ENCODE data around the gene PAX3. TPM values are rescaled to one million over a fixed set of nuclear protein-coding genes. Genes with fewer than 3 reads are reported as not detected.

PAX3 gene
- total RNA-seq, 1 donor from 2014 or later = 4.6 TPM

- Histone ChIP-seq H3K79me2 (ENCODE audit: low read depth) (no peaks in the 10 kb centered on the region), H3K27ac (no peak overlapping the region), H3K9me3 (ENCODE audit: low read depth) (no peaks in the 10 kb centered on the region), H3K9ac (no peak overlapping the region), H3K27me3 (peaks cover 16% of the 10 kb centered on the region), H3K4me3 (no peak overlapping the region), H3F3A (ENCODE audit: low read depth) (no peaks in the 10 kb centered on the region), H3K36me3 (no peaks in the 10 kb centered on the region), H3K4me2 (no peak overlapping the region), H4K20me1 (ENCODE audit: low read depth) (no peaks in the 10 kb centered on the region), H2AFZ (replicated peaks) (no peak overlapping the region), H3K4me1 (no peaks in the 10 kb centered on the region)
- no peak overlapping the region for H3K4me3 Mint-ChIP-seq
- DNase-seq (ENCODE audit: low spot score) = no peak
- H3K27ac Mint-ChIP-seq = no peak overlapping the region
- no peaks in the 10 kb centered on the region for H3K4me1 Mint-ChIP-seq
- H3K36me3 Mint-ChIP-seq = peaks cover 4% of the 10 kb centered on the region
- H3K9me3 Mint-ChIP-seq = peaks cover 23% of the 10 kb centered on the region
- no peak for TF ChIP-seq CTCF (IDR thresholded peaks at IDR 0.05)
- no peak for TF ChIP-seq EZH2 (IDR thresholded peaks at IDR 0.05)
- TF ChIP-seq EZH2phosphoT487 (IDR thresholded peaks at IDR 0.05) = no peak
- no peaks in the 10 kb centered on the region for H3K27me3 Mint-ChIP-seq (ENCODE audit: insufficient read depth, low read depth)
These were observed 38.1 kb upstream of the PAX3 start for GRCh38 chr2:222336931-222337330.

GRCh38 chr2:222336442-222336841 is 37.6 kb upstream of the PAX3 start:
- Histone ChIP-seq H3K9ac (no peak overlapping the region), H3K4me3 (no peak overlapping the region), H3F3A (ENCODE audit: low read depth) (no peaks in the 10 kb centered on the region), H4K20me1 (ENCODE audit: low read depth) (no peaks in the 10 kb centered on the region), H3K36me3 (no peaks in the 10 kb centered on the region), H3K27ac (no peak overlapping the region), H3K9me3 (ENCODE audit: low read depth) (no peaks in the 10 kb centered on the region), H3K27me3 (peaks cover 16% of the 10 kb centered on the region), H3K4me1 (no peaks in the 10 kb centered on the region), H2AFZ (replicated peaks) (no peak overlapping the region), H3K79me2 (ENCODE audit: low read depth) (no peaks in the 10 kb centered on the region), H3K4me2 (no peak overlapping the region)
- Mint-ChIP-seq H3K27me3 (ENCODE audit: insufficient read depth, low read depth) (no peaks in the 10 kb centered on the region), H3K4me3 (no peak overlapping the region), H3K4me1 (no peaks in the 10 kb centered on the region), H3K27ac (no peak overlapping the region), H3K9me3 (peaks cover 25% of the 10 kb centered on the region), H3K36me3 (peaks cover 6% of the 10 kb centered on the region)
- no peak for DNase-seq (ENCODE audit: low spot score)
- TF ChIP-seq EZH2 (IDR thresholded peaks at IDR 0.05) = no peak
- no peak for TF ChIP-seq CTCF (IDR thresholded peaks at IDR 0.05)
- no peak for TF ChIP-seq EZH2phosphoT487 (IDR thresholded peaks at IDR 0.05)

- H3K4me1 ChIP-seq = no peaks in the 10 kb centered on the region
- no peaks in the 10 kb centered on the region for H3K9me3 ChIP-seq (ENCODE audit: low read depth)
- H3K27me3 ChIP-seq = peaks cover 16% of the 10 kb centered on the region
- no peaks in the 10 kb centered on the region for H3K79me2 ChIP-seq (ENCODE audit: low read depth)
- no peak for DNase-seq (ENCODE audit: low spot score)
- H3K27ac ChIP-seq = no peak overlapping the region
- H3F3A ChIP-seq (ENCODE audit: low read depth) = no peaks in the 10 kb centered on the region
- H3K4me2 ChIP-seq = no peak overlapping the region
- H4K20me1 ChIP-seq (ENCODE audit: low read depth) = no peaks in the 10 kb centered on the region
- Mint-ChIP-seq H3K27me3 (ENCODE audit: insufficient read depth, low read depth) (no peaks in the 10 kb centered on the region), H3K9me3 (peaks cover 29% of the 10 kb centered on the region), H3K4me3 (no peak overlapping the region), H3K4me1 (no peaks in the 10 kb centered on the region), H3K27ac (no peak overlapping the region), H3K36me3 (peaks cover 6% of the 10 kb centered on the region)
- H3K9ac ChIP-seq = no peak overlapping the region
- H2AFZ ChIP-seq (replicated peaks) = no peak overlapping the region
- no peak for TF ChIP-seq EZH2 (IDR thresholded peaks at IDR 0.05)
- no peak for TF ChIP-seq EZH2phosphoT487 (IDR thresholded peaks at IDR 0.05)
- TF ChIP-seq CTCF (IDR thresholded peaks at IDR 0.05) = no peak
- no peaks in the 10 kb centered on the region for H3K36me3 ChIP-seq
- no peak overlapping the region for H3K4me3 ChIP-seq
These were observed 36.1 kb upstream of the PAX3 start for GRCh38 chr2:222334914-222335313.

Measured in neural progenitor cell (in vitro differentiated cells).